K562 (cell line): ENCODE results near the gene ALG12. TPM values are rescaled to one million over a fixed set of nuclear protein-coding genes. Genes with fewer than 3 reads are reported as not detected.

Experiments used
- ATAC-seq: fragments of 200-7000 bp; cut with Tn5 transposase; 3 replicates; pipeline ENCODE4 v1.9.1; 2020; ENCODE audit warnings: moderate library complexity
- BruUV-seq: library from RNA; stranded (reverse); fragments of 400-500 nt; replicated peaks from 2 replicates; lab custom pipeline; 2021; lab: Mats Ljungman, UMichigan
- CTCF ChIA-PET: fragments of 300-600 bp; formaldehyde crosslinking; extraction: SDS; loops from one replicate; lab custom pipeline; 2021; ENCODE audit warnings: low intra/inter-chr PET ratio; lab: Yijun Ruan, JAX
- POLR2A ChIA-PET: fragments of 300-600, 350-650 bp; sonication (Branson Sonifier 250); formaldehyde crosslinking; extraction: SDS; loops from one replicate; lab custom pipeline; 2021; ENCODE audit warnings: antibody characterized with exemption, inconsistent platforms; lab: Yijun Ruan, JAX
- DNase-seq, 4 experiments: peaks; one replicate each; pipeline versions ENCODE4 v3.0.0 to v3.0.0-alpha.2; 2011 to 2018; ENCODE audit warnings: low spot score in 3 of 4, mixed read lengths in 3 of 4; ENCODE audit errors: extremely low read depth in 1 of 4
- FAIRE-seq: peaks from 2 replicates; lab custom pipeline; 2011; peaks lifted over from hg19 to GRCh38; lab: Jason Lieb, UNC
- H2AFZ ChIP-seq: 2 replicates; pipeline ENCODE4 v1.6.0; 2011; ENCODE audit warnings: low read depth, low read length, control low read depth, inconsistent platforms
- H3K27ac ChIP-seq: fragments of 200-600 bp; 3 replicates; pipeline ENCODE4 v1.8.0; 2011; ENCODE audit warnings: low read depth, mild to moderate bottlenecking, control low read depth, inconsistent platforms, low read length, moderate library complexity, mixed read lengths; ENCODE audit errors: extremely low read depth
- H3K27me3 ChIP-seq, 2 experiments: fragments of 300-600 bp in 1 of 2; 2 replicates in 1 of 2; 3 replicates in 1 of 2; pipeline versions ENCODE4 v1.6.0 to v1.8.0; 2011; ENCODE audit warnings: inconsistent platforms in 2 of 2, low read length in 2 of 2, mild to moderate bottlenecking in 1 of 2, mixed read lengths in 1 of 2, moderate library complexity in 1 of 2; ENCODE audit not compliant: control insufficient read depth in 2 of 2, insufficient read depth in 2 of 2
- H3K36me3 ChIP-seq: fragments of 300-600 bp; 3 replicates; pipeline ENCODE4 v1.8.0; 2011; ENCODE audit warnings: mild to moderate bottlenecking, low read length, inconsistent platforms; ENCODE audit not compliant: control insufficient read depth, insufficient read depth
- H3K4me1 ChIP-seq, 2 experiments: fragments of 200-600 bp in 1 of 2; replicated peaks in 1 of 2; 2 replicates in 1 of 2; 3 replicates in 1 of 2; pipeline versions ENCODE4 v1.5.1 to v1.8.0; 2011; ENCODE audit warnings: inconsistent platforms in 2 of 2, low read length in 2 of 2, mild to moderate bottlenecking in 1 of 2, mixed read lengths in 1 of 2, moderate library complexity in 1 of 2; ENCODE audit not compliant: control insufficient read depth in 2 of 2, insufficient read depth in 2 of 2
- H3K4me2 ChIP-seq: 2 replicates; pipeline ENCODE4 v1.6.1; 2011; ENCODE audit warnings: low read length, control low read depth, inconsistent platforms, mixed read lengths; ENCODE audit not compliant: insufficient read depth
- H3K4me3 ChIP-seq: fragments of 200-600 bp; sonication (generic), shearing (Covaris generic); 2 replicates; pipeline ENCODE4 v1.5.1; 2016; ENCODE audit warnings: control low read depth, inconsistent platforms
- H3K79me2 ChIP-seq: fragments of 200-600 bp; 3 replicates; pipeline ENCODE4 v1.8.0; 2011; ENCODE audit warnings: low read length, inconsistent platforms; ENCODE audit not compliant: control insufficient read depth, insufficient read depth
- H3K9ac ChIP-seq, 2 experiments: 2 replicates each; pipeline versions ENCODE4 v1.6.0 to v1.6.1; 2011; ENCODE audit warnings: low read depth in 2 of 2, low read length in 2 of 2, control low read depth in 1 of 2, inconsistent platforms in 1 of 2, mild to moderate bottlenecking in 1 of 2, mixed read lengths in 1 of 2; ENCODE audit not compliant: insufficient read depth in 1 of 2
- H3K9me1 ChIP-seq: one replicate; pipeline ENCODE4 v1.6.0; 2011; ENCODE audit warnings: inconsistent platforms, mild to moderate bottlenecking, low read length, moderate library complexity; ENCODE audit not compliant: control insufficient read depth, insufficient read depth
- H3K9me3 ChIP-seq: replicated peaks from 2 replicates; pipeline ENCODE4 v1.5.1; 2011; ENCODE audit warnings: low read depth, low read length, inconsistent platforms; ENCODE audit not compliant: control insufficient read depth, insufficient read depth
- H4K20me1 ChIP-seq: replicated peaks from 2 replicates; pipeline ENCODE4 v1.6.1; 2011; ENCODE audit warnings: low read length, inconsistent platforms, mixed read lengths; ENCODE audit not compliant: control insufficient read depth, insufficient read depth
- ARNT ChIP-seq, 2 experiments: fragments of 450-650 bp; IDR thresholded peaks; 2 replicates each; pipeline ENCODE4 v1.6.1; 2016; ENCODE audit warnings: mild to moderate bottlenecking in 1 of 2
- ATF1 ChIP-seq, 2 experiments: fragments of 450-650 bp in 1 of 2; IDR thresholded peaks; 2 replicates each; pipeline ENCODE4 v1.6.1; 2016; ENCODE audit warnings: missing compliant biosample characterization in 1 of 2, missing genetic modification characterization in 1 of 2
- BCOR ChIP-seq: fragments of 450-650 bp; IDR thresholded peaks from 2 replicates; pipeline ENCODE4 v1.6.1; 2016
- CBFB ChIP-seq: sonication (generic); formaldehyde crosslinking; IDR thresholded peaks from 2 replicates; pipeline ENCODE4 v1.4.0; 2020; ENCODE audit warnings: mild to moderate bottlenecking, missing genetic modification reagents
- CBX5 ChIP-seq: IDR thresholded peaks from 2 replicates; pipeline ENCODE4 v1.6.1; 2014; ENCODE audit warnings: low read depth, borderline replicate concordance
- DPF2 ChIP-seq: fragments of 450-650 bp; IDR thresholded peaks from 2 replicates; pipeline ENCODE4 v1.6.1; 2016
- ETV1 ChIP-seq: fragments of 450-650 bp; conservative IDR thresholded peaks from 2 replicates; pipeline ENCODE4 v1.6.1; 2016; ENCODE audit warnings: missing genetic modification characterization, control low read depth, low read depth, missing compliant biosample characterization
- FOXP1 ChIP-seq: sonication (generic); formaldehyde crosslinking; IDR thresholded peaks from 2 replicates; pipeline ENCODE4 v1.8.0; 2022; ENCODE audit warnings: mild to moderate bottlenecking, missing genetic modification reagents
- JUNB ChIP-seq: fragments of 450-650 bp; formaldehyde crosslinking; conservative IDR thresholded peaks from 2 replicates; pipeline ENCODE4 v1.4.0; 2020; ENCODE audit warnings: mild to moderate bottlenecking
- MECOM ChIP-seq: fragments of 250-450 bp; sonication (Bioruptor Pico); IDR thresholded peaks from 2 replicates; pipeline ENCODE4 v1.8.0; 2022; ENCODE audit warnings: inconsistent platforms
- RCOR1 ChIP-seq, 2 experiments: IDR thresholded peaks; 2 replicates each; pipeline ENCODE4 v1.6.1; 2012; ENCODE audit warnings: low read depth in 2 of 2, low read length in 2 of 2, borderline replicate concordance in 1 of 2, improper control_type of control experiment in 1 of 2
- SMARCA5 ChIP-seq: fragments of 450-650 bp; IDR thresholded peaks from 2 replicates; pipeline ENCODE4 v1.6.1; 2016
- SMARCE1 ChIP-seq: fragments of 450-650 bp; IDR thresholded peaks from 2 replicates; pipeline ENCODE4 v1.7.1; 2016; ENCODE audit warnings: mild to moderate bottlenecking
- SRF ChIP-seq, 2 experiments: fragments of 250-450, 450-650 bp in 1 of 2; sonication (Bioruptor Pico) in 1 of 2; sonication (generic) in 1 of 2; formaldehyde crosslinking; IDR thresholded peaks; 2 replicates each; pipeline versions ENCODE4 v1.5.0 to v1.5.1; 2020 to 2022; ENCODE audit warnings: mild to moderate bottlenecking in 1 of 2, missing genetic modification reagents in 1 of 2
- TAF9B ChIP-seq: fragments of 450-650 bp; IDR thresholded peaks from 2 replicates; pipeline ENCODE4 v1.6.1; 2018; ENCODE audit warnings: mild to moderate bottlenecking; ENCODE audit not compliant: partially characterized antibody
- TCF15 ChIP-seq: fragments of 250-450 bp; sonication (Bioruptor Pico); IDR thresholded peaks from 2 replicates; pipeline ENCODE4 v1.8.0; 2022; ENCODE audit warnings: moderate library complexity, mild to moderate bottlenecking, inconsistent platforms
- ZC3H4 ChIP-seq: sonication (generic); formaldehyde crosslinking; IDR thresholded peaks from 2 replicates; pipeline ENCODE4 v1.9.0; 2021; ENCODE audit warnings: missing genetic modification reagents, borderline replicate concordance
- ZNF121 ChIP-seq: sonication (generic); formaldehyde crosslinking; conservative IDR thresholded peaks from 2 replicates; pipeline ENCODE4 v1.8.0; 2022; ENCODE audit warnings: missing genetic modification reagents
- WGBS: fragments of 100-300 bp; shearing (Covaris generic); methylation state at CpG from one replicate; pipeline ENCODE4 v1.1.6; 2016; ENCODE audit warnings: low coverage, mixed read lengths; ENCODE audit not compliant: insufficient coverage; ENCODE audit errors: missing lambda C conversion rate; 5-methylcytosine and 5-hydroxymethylcytosine counted together
- in situ Hi-C: fragments of 300-500 bp; cut with MboI; formaldehyde crosslinking; loops from 4 replicates; pipeline ENCODE4 v1.15.0; 2018; ENCODE audit warnings: inconsistent platforms, mixed read lengths
- intact Hi-C: fragments of 100-400 bp; cut with micrococcal nuclease; formaldehyde crosslinking; loops from 2 replicates; pipeline ENCODE4 v1.14.2; 2022
- polyA plus RNA-seq, 8 experiments: library from polyadenylated mRNA; depleted of rRNA in 4 of 8; stranded (reverse) in 5 of 8; unstranded in 3 of 8; fragments of >200 nt; fragmentation: Nextera tagmentation in 2 of 8; fragmentation: Illumina TruSeq in 1 of 8; extraction: Ambion mirVana in 2 of 8; extraction: Trizol in 1 of 8; gene quantifications; 2 replicates each; pipeline versions ENCODE4 v1.2.1 to v1.2.3, GENCODE V29; 2011 to 2014; ENCODE audit warnings: inconsistent platforms in 1 of 8, missing spikeins in 1 of 8
- total RNA-seq, 7 experiments: library from RNA; depleted of rRNA in 6 of 7; stranded (reverse); fragments of >200 nt in 6 of 7; fragmentation: Illumina TruSeq in 2 of 7; extraction: Trizol in 2 of 7; gene quantifications; 2 replicates each; pipeline versions ENCODE4 v1.2.1 to v1.2.3, GENCODE V29; 2011 to 2021; ENCODE audit warnings: low replicate concordance in 1 of 7
- TF ChIP-seq, protein P1 (sequence below): fragments of 250-450 bp; sonication (Bioruptor Pico); IDR thresholded peaks from 2 replicates; pipeline ENCODE4 v1.9.0; 2021; ENCODE audit warnings: mild to moderate bottlenecking, inconsistent platforms

ALG12 gene
- total and polyA plus RNA-seq, 9 of the 15 experiments (the other 6 are each of a cell fraction or from before 2014, with no cell fraction given), result 0.20 to 8.5 (median 3.4) TPM

GRCh38 chr22:49959782-49960158 lies 41.5 kb upstream of the ALG12 start:
- CTCF ChIA-PET, result no interaction called here
- no peak for DNase-seq
- ATAC-seq, result no peak; the same call in 2 of the 3 replicates
- no peak for FAIRE-seq
- Histone ChIP-seq H3K4me2 (peak overlapping the region; percentile 90), H3K27ac (peak overlapping the region; percentile 94), H3K79me2 (peaks cover 43% of the 10 kb centered on the region), H3K9ac (peak overlapping the region; percentile 88 to 95), H4K20me1 (peaks cover 15% of the 10 kb centered on the region), H3K27me3 (no peaks in the 10 kb centered on the region), H3K4me1 (peaks cover 20 to 86% of the 10 kb centered on the region in 2 experiments), H2AFZ (peak overlapping the region; percentile 70), H3K9me3 (no peaks in the 10 kb centered on the region), H3K9me1 (no peaks in the 10 kb centered on the region), H3K36me3 (peaks cover 31% of the 10 kb centered on the region; the same call in 1 of the 3 replicates), H3K4me3 (peak overlapping the region; percentile 76)
- 0% methylated on average over 2 of the region's 21 CpGs for whole genome bisulfite sequencing
- in situ Hi-C loops (no loop called here), intact Hi-C loops (no loop called here)
- POLR2A ChIA-PET, result interaction anchor here (0.6 to 2.9 kb wide), 5 partner anchors 8 to 16 kb away, joined by 3 to 10 read pairs (median 4); no protein-coding TSS in a partner anchor
- BruUV-seq, result TSS peak; percentile 95
- TF ChIP-seq ZC3H4 (CRISPR knock-in tag) (0 out of 2 replicates have a peak, but pooled peaks have one; percentile 1), CBFB (CRISPR knock-in tag) (0 out of 2 replicates have a peak, but pooled peaks have one; percentile 62), ARNT (IDR thresholded peaks at IDR 0.05) (no peak), MECOM (peak; percentile 66), FOXP1 (0 out of 2 replicates have a peak, but pooled peaks have one; percentile 38), SMARCE1 (no peak), ATF1 (CRISPR knock-in tag; IDR thresholded peaks at IDR 0.05) (no peak), ATF1 (tag; IDR thresholded peaks at IDR 0.05) (peak; percentile 64; the same call in 1 of the 2 replicates), RCOR1 (IDR thresholded peaks at IDR 0.05; ENCODE audit: borderline replicate concordance in 1 of 2, low read depth in 2 of 2, low read length in 2 of 2) (0 out of 4 replicates have a peak, but pooled peaks of 1 of the 2 experiments have one; percentile 12), SMARCA5 (peak; percentile 74; the same call in 1 of the 2 replicates), ZNF121 (no peak), SRF (CRISPR knock-in tag; IDR thresholded peaks at IDR 0.05) (no peak), CBX5 (no peak), JUNB (CRISPR knock-in tag) (no peak), TAF9B (no peak), DPF2 (no peak; the same call in 1 of the 2 replicates), ETV1 (tag) (no peak), TCF15 (CRISPR knock-in tag) (no peak), BCOR (peak; percentile 89)
- TF ChIP-seq, protein P1, sequence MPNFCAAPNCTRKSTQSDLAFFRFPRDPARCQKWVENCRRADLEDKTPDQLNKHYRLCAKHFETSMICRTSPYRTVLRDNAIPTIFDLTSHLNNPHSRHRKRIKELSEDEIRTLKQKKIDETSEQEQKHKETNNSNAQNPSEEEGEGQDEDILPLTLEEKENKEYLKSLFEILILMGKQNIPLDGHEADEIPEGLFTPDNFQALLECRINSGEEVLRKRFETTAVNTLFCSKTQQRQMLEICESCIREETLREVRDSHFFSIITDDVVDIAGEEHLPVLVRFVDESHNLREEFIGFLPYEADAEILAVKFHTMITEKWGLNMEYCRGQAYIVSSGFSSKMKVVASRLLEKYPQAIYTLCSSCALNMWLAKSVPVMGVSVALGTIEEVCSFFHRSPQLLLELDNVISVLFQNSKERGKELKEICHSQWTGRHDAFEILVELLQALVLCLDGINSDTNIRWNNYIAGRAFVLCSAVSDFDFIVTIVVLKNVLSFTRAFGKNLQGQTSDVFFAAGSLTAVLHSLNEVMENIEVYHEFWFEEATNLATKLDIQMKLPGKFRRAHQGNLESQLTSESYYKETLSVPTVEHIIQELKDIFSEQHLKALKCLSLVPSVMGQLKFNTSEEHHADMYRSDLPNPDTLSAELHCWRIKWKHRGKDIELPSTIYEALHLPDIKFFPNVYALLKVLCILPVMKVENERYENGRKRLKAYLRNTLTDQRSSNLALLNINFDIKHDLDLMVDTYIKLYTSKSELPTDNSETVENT (CRISPR knock-in tag), result peak; percentile 39; the same call in 1 of the 2 replicates
